ENCODE measurements around the gene FGF11. TPM values are rescaled to one million over a fixed set of nuclear protein-coding genes. Genes with fewer than 3 reads are reported as not detected.
"Not testable (repeated sequence)": the region's sequence is repeated elsewhere in the genome, so short reads cannot be mapped to it uniquely, and the experiment has no call there.

Gene FGF11
- total and polyA plus RNA-seq, 2 of the 13 experiments (the other 11 are each of a cell fraction or from before 2014, with no cell fraction given): 0.20 to 7.6 TPM

DNA sequence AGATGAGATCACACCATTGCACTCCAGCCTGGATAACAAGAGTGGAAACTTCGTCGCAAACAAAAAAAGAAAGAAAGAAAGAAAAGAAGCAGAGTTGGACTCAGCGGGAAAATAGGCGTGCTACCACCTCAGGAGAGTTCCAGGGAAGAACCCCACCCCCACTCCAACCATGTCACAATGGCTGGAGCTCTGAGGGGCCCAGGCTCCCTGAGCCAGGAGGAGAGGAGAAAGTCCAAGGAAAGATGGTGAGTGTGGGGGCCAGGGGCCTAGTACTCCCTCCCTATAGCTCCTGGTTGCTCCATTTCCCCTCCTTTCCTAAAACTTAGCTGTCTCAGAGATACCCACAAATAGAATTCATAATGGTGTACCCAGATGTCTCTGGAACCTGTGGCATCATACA is 42.0 kb downstream of the FGF11 start, which contains the start of gene SLC35G6 (continued):
- TF ChIP-seq PAXIP1 (CRISPR knock-in tag; conservative IDR thresholded peaks at IDR 0.05) (peak; percentile 40; the same call in 1 of the 2 replicates), HNF4A (CRISPR knock-in tag; IDR thresholded peaks at IDR 0.05) (peak; percentile 53), KDM6A (CRISPR knock-in tag; IDR thresholded peaks at IDR 0.05; ENCODE audit: low read depth) (peak; percentile 15; the same call in 1 of the 2 replicates)

DNA sequence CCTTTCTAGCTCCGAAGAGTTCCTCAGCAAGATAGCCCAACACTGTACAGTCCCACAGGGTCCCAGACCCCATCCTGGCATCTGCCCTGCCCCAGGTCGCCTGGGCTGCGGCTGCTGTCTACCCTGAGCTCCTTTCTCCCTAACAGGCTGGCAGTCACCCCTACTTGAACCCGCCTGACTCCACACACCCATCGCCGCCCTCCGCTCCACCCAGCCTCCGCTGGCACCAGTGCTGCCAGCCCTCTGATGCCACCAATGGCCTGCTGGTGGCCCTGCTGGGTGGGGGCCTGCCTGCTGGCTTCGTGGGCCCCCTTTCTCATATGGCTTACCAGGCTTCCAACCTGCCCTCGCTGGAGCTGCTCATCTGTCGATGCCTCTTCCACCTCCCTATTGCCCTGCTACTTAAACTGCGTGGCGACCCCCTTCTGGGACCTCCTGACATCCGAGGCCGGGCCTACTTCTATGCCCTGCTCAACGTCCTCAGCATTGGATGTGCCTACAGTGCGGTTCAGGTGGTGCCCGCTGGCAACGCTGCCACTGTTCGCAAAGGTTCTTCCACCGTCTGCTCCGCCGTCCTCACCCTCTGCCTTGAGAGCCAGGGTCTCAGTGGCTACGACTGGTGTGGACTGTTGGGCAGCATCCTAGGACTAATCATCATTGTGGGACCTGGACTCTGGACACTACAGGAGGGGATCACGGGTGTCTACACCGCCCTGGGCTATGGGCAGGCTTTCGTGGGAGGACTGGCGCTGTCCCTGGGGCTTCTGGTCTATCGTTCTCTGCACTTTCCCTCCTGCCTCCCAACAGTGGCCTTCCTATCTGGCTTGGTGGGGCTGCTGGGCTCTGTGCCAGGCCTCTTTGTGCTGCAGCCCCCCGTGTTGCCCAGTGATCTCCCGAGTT is 42.8 kb downstream of the FGF11 start:
- POLR2A ChIA-PET: interaction anchor here (0.9 to 4.3 kb wide), 8 partner anchors 37 to 102 kb away, joined by 3 to 41 read pairs (median 4); partner anchors contain the start of genes CHRNB1, MPDU1, PLSCR3 and TMEM102
- in situ Hi-C loops (cut with HindIII; ENCODE audit: extremely low pct_ligation_motif_present, low pct_unique_long_range_greater_than_20kb); H3K9ac ChIP-seq (ENCODE audit: insufficient read depth, low read depth, low read length); ATAC-seq; CTCF ChIA-PET (ENCODE audit: low intra/inter-chr PET ratio, low total read pairs); FAIRE-seq; DNase-seq (ENCODE audit: low spot score); H3K36me3 ChIP-seq (replicated peaks in 1 of 2; ENCODE audit: control insufficient read depth in 1 of 2, insufficient read depth in 2 of 2, low read length in 2 of 2); H3K27me3 ChIP-seq (ENCODE audit: control insufficient read depth in 1 of 2, insufficient read depth in 2 of 2, low read length in 2 of 2); H2AFZ ChIP-seq (ENCODE audit: low read length); H3K9me3 ChIP-seq (ENCODE audit: low read length); BruUV-seq (replicated peaks): not testable (repeated sequence)
- WGBS (ENCODE audit: low lambda C conversion rate): 93% methylated on average over 23 of the region's 31 CpGs
- intact Hi-C loops (cut with micrococcal nuclease; ENCODE audit: unreplicated experiment): loop anchor here (5.0 kb wide), 3 partner anchors 35 to 125 kb away; partner anchors contain the start of genes CHRNB1, TMEM256 and TMEM95
- H3K27ac ChIP-seq (ENCODE audit: extremely low read length, insufficient read depth, low read length): peak overlapping the region; percentile 100
- TF ChIP-seq HNRNPL (IDR thresholded peaks at IDR 0.05; ENCODE audit: low read depth, low read length) (peak; percentile 44; the same call in 1 of the 2 replicates), CAMTA2 (CRISPR knock-in tag; IDR thresholded peaks at IDR 0.05; ENCODE audit: borderline replicate concordance) (0 out of 2 replicates have a peak, but pooled peaks have one; percentile 39), ZBTB38 (CRISPR knock-in tag; IDR thresholded peaks at IDR 0.05) (peak; percentile 45; the same call in 1 of the 2 replicates)
- H3K4me1 ChIP-seq (ENCODE audit: insufficient read depth, low read length): peaks cover 62% of the 10 kb centered on the region
- peaks cover 28% of the 10 kb centered on the region for H4K20me1 ChIP-seq (ENCODE audit: insufficient read depth, low read length)
- H3K79me2 ChIP-seq (ENCODE audit: insufficient read depth, low read length): peaks cover 48% of the 10 kb centered on the region
- H3K4me3 ChIP-seq (replicated peaks in 1 of 3; ENCODE audit: insufficient read depth in 1 of 3, low read depth in 2 of 3, low read length in 3 of 3): peak overlapping the region in 1 of 3 experiments; percentile 90; a peak in 1 of 6 replicates
- H3K4me2 ChIP-seq (ENCODE audit: low read depth, low read length): peak overlapping the region; percentile 94; the same call in 1 of the 2 replicates

All from HepG2 (cell line).